HG03025 (cell line): ENCODE data around the gene TSHZ3.

ENCODE experiments used
- ATAC-seq: cut with Tn5 transposase; IDR thresholded peaks from one replicate; pipeline ENCODE4 v1.9.1; 2021; ENCODE audit warnings: mild to moderate bottlenecking, moderate library complexity; ENCODE audit not compliant: unreplicated experiment, low FRiP score

TSHZ3 gene

DNA sequence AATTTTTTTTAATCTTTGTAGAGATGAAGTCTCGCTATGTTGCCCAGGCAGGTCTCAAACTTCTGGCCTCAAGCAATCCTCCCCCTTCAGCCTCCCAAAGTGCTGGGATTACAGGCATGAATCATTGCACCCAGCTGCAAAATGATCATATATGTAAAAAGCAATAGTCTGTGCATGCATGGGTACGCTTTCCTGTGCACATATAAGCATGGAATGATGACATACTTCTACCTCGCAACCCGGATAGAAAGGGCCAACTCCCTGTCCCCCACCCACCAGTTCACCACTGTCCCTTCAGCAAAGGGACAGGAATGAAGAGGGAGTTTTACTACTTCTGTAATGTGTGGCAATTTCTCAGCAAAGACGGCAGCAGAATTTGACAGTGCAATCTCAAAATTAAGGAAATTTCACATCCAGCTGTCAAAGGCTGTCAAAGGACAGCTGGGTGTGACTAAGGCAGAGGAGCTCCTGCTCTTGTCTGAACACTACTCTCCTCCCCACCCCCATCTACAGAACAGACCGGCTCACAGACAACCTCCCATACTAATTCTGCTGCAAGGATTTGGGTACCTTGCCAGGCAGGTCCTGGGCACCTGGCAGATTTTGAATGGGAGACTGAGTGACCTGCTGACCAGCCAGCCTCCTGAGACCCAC, 95.6 kb downstream of the TSHZ3 start:
- ATAC-seq = no peak

DNA sequence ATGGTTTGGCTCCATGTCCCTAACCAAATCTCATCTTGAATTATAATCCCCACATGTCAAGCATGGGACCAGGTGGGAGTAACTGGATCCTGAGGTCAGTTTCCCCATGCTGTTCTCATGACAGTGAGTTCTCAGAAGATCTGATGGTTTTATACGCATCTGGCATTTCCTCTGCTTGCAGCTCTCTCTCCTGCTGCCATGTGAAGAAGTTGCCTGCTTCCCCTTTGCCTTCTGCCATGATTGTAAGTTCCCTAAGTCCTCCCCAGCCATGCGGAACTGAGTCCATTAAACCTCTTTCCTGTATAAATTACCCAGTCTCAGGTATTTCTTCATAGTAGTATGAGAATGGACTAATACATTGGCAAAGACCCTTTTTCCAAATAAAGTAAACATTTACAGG, 96.8 kb downstream of the TSHZ3 start:
- no peak for ATAC-seq

DNA sequence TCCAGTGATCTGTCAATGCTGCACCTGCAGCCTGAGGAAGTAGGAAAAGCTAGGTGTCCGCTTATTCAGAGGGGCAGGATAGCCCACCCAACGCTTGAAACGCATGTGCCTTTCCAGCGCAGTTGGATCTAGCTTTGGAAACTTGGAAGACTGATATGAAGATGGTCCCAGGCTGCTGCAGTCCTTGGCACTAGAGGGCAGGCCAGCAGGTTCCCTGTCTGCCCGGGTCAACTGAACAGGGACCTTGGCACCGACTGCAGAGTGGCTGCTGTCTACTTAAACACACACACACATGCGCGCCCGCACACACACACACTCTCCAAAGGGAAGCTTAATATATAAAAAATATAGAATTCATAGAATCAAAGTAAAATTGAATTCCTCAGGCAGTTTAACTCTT, 100.0 kb downstream of the TSHZ3 start:
- ATAC-seq = no peak

DNA sequence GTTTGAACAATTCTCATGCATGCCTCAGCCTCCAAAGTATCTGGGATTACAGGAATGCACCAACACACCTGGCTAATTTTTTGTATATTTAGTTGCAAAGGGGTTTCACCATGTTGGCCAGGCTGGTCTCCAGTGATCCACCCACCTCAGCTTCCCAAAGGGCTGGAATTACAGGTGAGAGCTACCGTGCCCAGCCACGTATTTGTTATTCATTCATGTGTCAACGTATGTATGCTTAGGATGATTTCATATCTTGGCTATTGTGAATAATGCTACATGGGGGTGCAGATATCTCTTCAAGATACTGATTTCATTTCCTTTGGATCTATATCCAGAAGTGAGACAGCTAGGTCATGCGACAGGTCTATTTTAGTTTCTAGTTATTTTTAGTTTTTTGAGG, 113.4 kb downstream of the TSHZ3 start:
- ATAC-seq = no peak

DNA sequence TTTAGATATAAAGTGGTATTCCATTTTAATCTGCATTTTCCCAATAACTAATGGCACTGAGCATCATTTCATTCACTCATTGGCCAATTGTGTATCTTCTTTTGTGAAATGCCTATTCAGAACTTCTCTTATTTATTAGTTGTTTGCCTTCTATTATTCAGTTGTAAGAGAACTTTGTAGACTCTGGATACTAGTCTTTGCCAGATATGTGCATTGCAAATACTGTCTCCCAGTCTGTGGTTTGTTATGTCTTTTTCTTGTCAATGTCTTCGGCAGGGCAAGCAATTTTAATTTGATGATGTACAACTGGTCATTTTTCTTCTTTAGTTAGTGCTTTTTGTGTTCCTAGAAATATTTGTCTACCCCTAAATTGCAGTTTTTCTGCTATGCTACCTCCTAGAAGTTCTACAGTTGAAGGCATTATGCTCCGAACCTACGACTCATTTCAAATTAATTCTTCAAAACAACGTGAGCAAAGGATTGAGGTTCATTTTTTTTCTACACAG, 115.9 kb downstream of the TSHZ3 start:
- no peak for ATAC-seq

DNA sequence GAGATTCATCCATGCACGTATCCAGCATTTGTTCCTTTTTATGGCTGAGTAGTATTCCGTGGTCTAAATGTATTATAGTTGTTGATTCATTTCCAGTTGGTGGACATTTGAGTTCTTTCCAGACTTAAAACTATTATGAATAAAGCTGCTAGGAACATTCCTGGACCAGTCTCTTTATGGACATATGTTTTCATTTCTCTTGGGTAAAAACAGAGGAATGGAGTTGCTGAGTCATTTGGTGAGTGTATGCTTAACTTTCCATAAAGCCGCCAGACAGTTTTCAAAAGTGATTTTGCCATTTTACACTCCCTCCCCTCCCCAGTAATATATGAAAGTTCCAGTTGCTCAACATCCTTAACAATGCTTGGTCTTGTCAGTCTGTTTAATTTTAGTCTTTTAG, 116.4 kb downstream of the TSHZ3 start:
- no peak for ATAC-seq

DNA sequence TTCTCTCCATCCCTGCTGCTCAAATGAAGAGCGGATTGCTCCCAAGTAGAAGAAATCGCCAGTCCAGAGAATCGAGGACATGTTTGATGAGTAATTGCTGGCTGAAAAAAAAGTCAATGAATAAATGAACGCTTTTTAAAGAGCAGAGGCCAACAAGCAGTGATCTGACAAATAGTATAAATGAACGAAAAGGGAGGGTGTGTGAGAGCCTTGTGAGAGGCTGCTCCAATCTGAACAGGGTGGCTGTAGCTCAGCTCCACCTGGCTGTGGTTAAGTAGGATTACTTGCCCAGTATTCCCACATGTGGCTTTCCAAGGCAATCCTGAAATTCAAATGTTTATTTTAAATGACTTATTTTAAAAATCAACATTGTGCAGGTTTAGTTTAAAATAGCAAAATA, 117.1 kb downstream of the TSHZ3 start:
- no peak for ATAC-seq

DNA sequence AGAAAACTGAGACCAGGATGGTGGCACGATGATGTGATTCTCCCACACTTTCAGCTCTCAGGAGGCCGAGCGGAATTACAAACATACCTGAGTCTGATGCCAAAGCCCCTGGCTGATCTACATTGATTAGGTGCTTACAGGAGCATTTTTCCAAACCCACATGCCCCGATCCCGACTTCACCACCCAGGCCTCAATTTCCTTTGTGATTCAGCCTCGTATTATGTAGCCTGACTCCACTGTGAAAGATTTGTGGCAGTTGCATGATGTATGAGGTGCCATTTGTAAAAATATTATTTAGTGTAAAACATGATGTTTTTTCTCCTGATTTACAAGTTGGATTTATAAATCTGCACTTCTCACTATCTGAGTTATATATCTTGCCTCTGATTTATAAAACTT, 118.0 kb downstream of the TSHZ3 start:
- no peak for ATAC-seq

DNA sequence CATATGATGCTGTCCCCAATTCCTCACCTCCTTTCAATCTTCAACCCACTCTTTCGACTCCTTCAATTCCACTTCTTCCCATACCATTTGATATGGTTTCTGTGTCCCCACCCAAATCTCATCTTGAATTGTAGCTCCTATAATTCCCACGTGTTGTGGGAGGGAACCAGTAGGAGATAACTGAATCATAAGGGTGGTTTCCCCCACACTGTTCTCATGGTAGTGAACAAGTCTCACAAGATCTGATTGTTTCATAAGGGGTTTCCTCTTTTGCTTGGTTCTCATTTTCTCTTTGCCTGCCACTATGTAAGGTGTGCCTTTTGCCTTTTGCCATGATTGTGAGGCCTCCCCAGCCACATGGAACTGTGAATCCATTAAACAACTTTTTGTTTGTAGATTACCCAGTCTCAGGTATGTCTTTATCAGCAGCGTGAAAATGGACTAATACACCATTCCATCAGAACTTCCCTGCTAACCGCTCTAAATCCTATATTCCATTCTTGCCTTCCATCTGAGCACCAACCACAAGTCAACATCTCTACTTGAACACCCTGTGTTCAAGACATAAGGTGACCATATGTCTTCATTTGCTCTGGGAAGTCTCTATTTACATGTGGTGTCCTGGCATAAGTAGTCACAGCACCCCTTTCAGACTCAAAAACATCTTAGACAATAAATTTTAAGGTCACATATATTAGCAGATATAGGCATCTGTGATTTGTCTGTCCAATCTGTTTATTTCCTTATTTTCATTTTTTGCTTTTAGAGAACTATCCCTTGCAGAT, 122.9 kb downstream of the TSHZ3 start:
- no peak for ATAC-seq
